Endothelial cell of umbilical vein (primary cell): ENCODE data around the gene KIF3B.

ENCODE experiments used
- CTCF ChIP-seq, 2 donors: IDR thresholded peaks; 1 replicate in 1 of 2; 2 replicates in 1 of 2; pipeline ENCODE4 v1.5.1; 2011; ENCODE audit warnings: low read length in 2 of 2, mild to moderate bottlenecking in 2 of 2, moderate library complexity in 2 of 2, control low read depth in 1 of 2, inconsistent platforms in 1 of 2, low read depth in 1 of 2; ENCODE audit not compliant: insufficient read depth in 1 of 2; ENCODE audit errors: extremely low read depth in 1 of 2
- EZH2 ChIP-seq: IDR thresholded peaks from 2 replicates; pipeline ENCODE4 v1.6.1; 2012; ENCODE audit warnings: borderline replicate concordance, low read depth, mild to moderate bottlenecking, moderate library complexity, low read length, inconsistent platforms; ENCODE audit not compliant: severe bottlenecking
- JUN ChIP-seq: IDR thresholded peaks from 2 replicates; pipeline ENCODE4 v1.6.1; 2011; ENCODE audit warnings: borderline replicate concordance, low read depth; ENCODE audit not compliant: insufficient read length, insufficient read depth
- MAX ChIP-seq: IDR thresholded peaks from 2 replicates; pipeline ENCODE4 v1.6.1; 2011; ENCODE audit not compliant: insufficient read depth, insufficient read length
- POLR2A ChIP-seq: IDR thresholded peaks from 2 replicates; pipeline ENCODE4 v1.6.1; 2012; ENCODE audit warnings: low read depth, mild to moderate bottlenecking, control low read depth, low read length
- POLR2AphosphoS5 ChIP-seq: IDR thresholded peaks from 2 replicates; pipeline ENCODE4 v1.6.1; 2012; ENCODE audit warnings: low read depth, mild to moderate bottlenecking, control low read depth, low read length, moderate library complexity; ENCODE audit not compliant: insufficient read depth

DNA sequence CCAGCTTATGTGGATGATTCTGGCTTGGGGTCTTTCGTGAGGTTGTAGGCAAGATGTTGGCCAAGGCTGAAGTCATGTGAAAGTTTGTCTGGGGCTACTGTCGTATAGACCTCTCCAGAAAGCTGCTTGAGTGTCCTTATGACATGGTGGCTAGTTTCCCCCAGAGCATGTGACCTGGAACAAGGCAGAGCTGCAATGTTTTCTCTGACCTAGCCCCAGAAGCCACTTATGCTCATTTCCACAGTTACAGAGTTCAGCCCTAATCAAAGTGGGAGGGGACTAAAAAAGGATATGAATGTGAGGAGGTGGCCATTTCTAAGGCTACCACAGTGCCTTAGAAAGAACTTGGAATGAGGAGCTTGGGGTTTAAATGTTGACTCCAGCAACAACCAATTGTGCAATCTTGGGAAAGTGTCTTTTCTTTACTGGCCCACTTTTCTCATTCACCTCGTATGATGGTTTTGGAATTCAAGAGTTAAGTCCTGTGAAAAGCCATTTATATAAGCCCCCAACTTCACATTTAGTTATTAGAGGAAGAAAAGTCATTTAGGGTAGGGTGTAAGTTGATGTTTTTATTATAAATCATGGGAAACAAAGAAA, 74.8 kb downstream of the KIF3B start:
- no peak for TF ChIP-seq CTCF (IDR thresholded peaks at IDR 0.05; ENCODE audit: extremely low read depth in 1 of 2, insufficient read depth in 1 of 2, low read depth in 1 of 2, low read length in 2 of 2)
- TF ChIP-seq POLR2AphosphoS5: no peak
- TF ChIP-seq EZH2: no peak
- TF ChIP-seq POLR2A: no peak
- TF ChIP-seq JUN: no peak
- TF ChIP-seq MAX: no peak
